OCI-LY1 (cell line): ENCODE results near the gene AKT1S1.
A peak's percentile ranks its signal among the peaks of the same experiment; 100 is the strongest.

Experiments
- H2AFZ ChIP-seq: fragments of 200-600 bp; sonication (generic), shearing (Covaris generic); 2 replicates; pipeline ENCODE4 v1.6.0; 2014; ENCODE audit warnings: antibody characterized with exemption, mild to moderate bottlenecking, low read length
- H3F3A ChIP-seq: fragments of 200-600 bp; sonication (generic), shearing (Covaris generic); 2 replicates; pipeline ENCODE4 v1.6.0; 2014; ENCODE audit warnings: mild to moderate bottlenecking, antibody characterized with exemption, low read length, moderate library complexity; ENCODE audit not compliant: insufficient read depth
- H3K27ac ChIP-seq: fragments of 200-600 bp; sonication (generic); 2 replicates; pipeline ENCODE4 v1.5.1; 2014; ENCODE audit warnings: low read length, mixed run types, mild to moderate bottlenecking, low read depth; ENCODE audit not compliant: poor library complexity, severe bottlenecking
- H3K27me3 ChIP-seq: fragments of 200-600 bp; sonication (generic); 2 replicates; pipeline ENCODE4 v1.6.0; 2014; ENCODE audit warnings: antibody characterized with exemption, mild to moderate bottlenecking, low read length, moderate library complexity; ENCODE audit not compliant: insufficient read depth
- H3K36me3 ChIP-seq: fragments of 200-600 bp; sonication (generic); 2 replicates; pipeline ENCODE4 v1.6.1; 2014; ENCODE audit warnings: mild to moderate bottlenecking, antibody characterized with exemption, low read length, moderate library complexity, mixed read lengths; ENCODE audit not compliant: insufficient read depth
- H3K4me1 ChIP-seq: fragments of 200-600 bp; sonication (generic); 2 replicates; pipeline ENCODE4 v1.5.1; 2014; ENCODE audit warnings: mild to moderate bottlenecking, low read length, moderate library complexity; ENCODE audit not compliant: insufficient read depth, severe bottlenecking
- H3K4me2 ChIP-seq: fragments of 200-600 bp; sonication (generic), shearing (Covaris generic); 2 replicates; pipeline ENCODE4 v1.6.1; 2014; ENCODE audit warnings: low read length
- H3K4me3 ChIP-seq: fragments of 200-600 bp; sonication (generic); 2 replicates; pipeline ENCODE4 v1.5.1; 2014; ENCODE audit warnings: low read length, low read depth, mild to moderate bottlenecking, mixed read lengths; ENCODE audit not compliant: poor library complexity, severe bottlenecking
- H3K79me2 ChIP-seq: fragments of 200-600 bp; shearing (Covaris generic); 2 replicates; pipeline ENCODE4 v1.6.1; 2016; ENCODE audit warnings: mixed run types, low read length, mixed read lengths; ENCODE audit not compliant: insufficient read depth
- H3K9ac ChIP-seq: fragments of 200-600 bp; sonication (generic), shearing (Covaris generic); 2 replicates; pipeline ENCODE4 v1.6.1; 2014; ENCODE audit warnings: mild to moderate bottlenecking, low read length, mixed read lengths
- H3K9me2 ChIP-seq: fragments of 200-600 bp; sonication (generic), shearing (Covaris generic); 2 replicates; pipeline ENCODE4 v1.6.1; 2014; ENCODE audit warnings: low read depth, mild to moderate bottlenecking, low read length, mixed read lengths
- H3K9me3 ChIP-seq: fragments of 200-600 bp; shearing (Covaris generic); 2 replicates; pipeline ENCODE4 v1.6.1; 2014; ENCODE audit warnings: low read length, mixed read lengths
- H4K20me1 ChIP-seq: fragments of 200-600 bp; sonication (generic), shearing (Covaris generic); 2 replicates; pipeline ENCODE4 v1.6.0; 2016; ENCODE audit warnings: mild to moderate bottlenecking, low read length; ENCODE audit not compliant: insufficient read depth
- EZH2 ChIP-seq: fragments of 200-600 bp; sonication (generic), shearing (Covaris generic); IDR thresholded peaks from 2 replicates; pipeline ENCODE4 v1.8.0; 2017; ENCODE audit warnings: borderline replicate concordance, mixed run types, mild to moderate bottlenecking, antibody characterized with exemption, low read length, moderate library complexity, mixed read lengths
- TF ChIP-seq, protein P1 (sequence below): fragments of 200-600 bp; sonication (generic), shearing (Covaris generic); IDR thresholded peaks from 2 replicates; pipeline ENCODE4 v1.5.1; 2017; ENCODE audit warnings: mild to moderate bottlenecking, antibody characterized with exemption, low read length, moderate library complexity, mixed read lengths

AKT1S1 gene

GRCh38 chr19:49912965-49913685, 36.0 kb upstream of the AKT1S1 start:
- Histone ChIP-seq H3K9me2 (no peaks in the 10 kb centered on the region), H3K9ac (no peak overlapping the region), H3K9me3 (no peaks in the 10 kb centered on the region), H3K4me1 (peaks cover 74% of the 10 kb centered on the region), H3K27me3 (no peaks in the 10 kb centered on the region), H3K27ac (peak overlapping the region; percentile 55), H3K79me2 (0 out of 2 replicates have a peak, but pooled peaks cover 2% of the 10 kb centered on the region), H3K4me3 (no peak overlapping the region), H3K36me3 (peaks cover 91% of the 10 kb centered on the region), H3F3A (no peaks in the 10 kb centered on the region), H4K20me1 (no peaks in the 10 kb centered on the region), H3K4me2 (no peak overlapping the region; the same call in 1 of the 2 replicates), H2AFZ (no peak overlapping the region)
- TF ChIP-seq, protein P1, sequence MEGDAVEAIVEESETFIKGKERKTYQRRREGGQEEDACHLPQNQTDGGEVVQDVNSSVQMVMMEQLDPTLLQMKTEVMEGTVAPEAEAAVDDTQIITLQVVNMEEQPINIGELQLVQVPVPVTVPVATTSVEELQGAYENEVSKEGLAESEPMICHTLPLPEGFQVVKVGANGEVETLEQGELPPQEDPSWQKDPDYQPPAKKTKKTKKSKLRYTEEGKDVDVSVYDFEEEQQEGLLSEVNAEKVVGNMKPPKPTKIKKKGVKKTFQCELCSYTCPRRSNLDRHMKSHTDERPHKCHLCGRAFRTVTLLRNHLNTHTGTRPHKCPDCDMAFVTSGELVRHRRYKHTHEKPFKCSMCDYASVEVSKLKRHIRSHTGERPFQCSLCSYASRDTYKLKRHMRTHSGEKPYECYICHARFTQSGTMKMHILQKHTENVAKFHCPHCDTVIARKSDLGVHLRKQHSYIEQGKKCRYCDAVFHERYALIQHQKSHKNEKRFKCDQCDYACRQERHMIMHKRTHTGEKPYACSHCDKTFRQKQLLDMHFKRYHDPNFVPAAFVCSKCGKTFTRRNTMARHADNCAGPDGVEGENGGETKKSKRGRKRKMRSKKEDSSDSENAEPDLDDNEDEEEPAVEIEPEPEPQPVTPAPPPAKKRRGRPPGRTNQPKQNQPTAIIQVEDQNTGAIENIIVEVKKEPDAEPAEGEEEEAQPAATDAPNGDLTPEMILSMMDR, result peak; percentile 77
- TF ChIP-seq EZH2, result no peak

- H3K9ac ChIP-seq, result peak overlapping the region; percentile 20; the same call in 1 of the 2 replicates
- H3K79me2 ChIP-seq, result no peaks in the 10 kb centered on the region
- H3K9me2 ChIP-seq, result no peaks in the 10 kb centered on the region
- no peaks in the 10 kb centered on the region for H3F3A ChIP-seq
- H3K4me3 ChIP-seq, result no peak overlapping the region
- no peaks in the 10 kb centered on the region for H4K20me1 ChIP-seq
- no peak overlapping the region for H2AFZ ChIP-seq
- H3K27me3 ChIP-seq, result no peaks in the 10 kb centered on the region
- H3K4me2 ChIP-seq, result peak overlapping the region; percentile 27; the same call in 1 of the 2 replicates
- no peak for TF ChIP-seq EZH2
- TF ChIP-seq, protein P1, result no peak
- H3K27ac ChIP-seq, result peak overlapping the region; percentile 95
- H3K4me1 ChIP-seq, result peaks cover 75% of the 10 kb centered on the region
- H3K36me3 ChIP-seq, result peaks cover 91% of the 10 kb centered on the region
- no peaks in the 10 kb centered on the region for H3K9me3 ChIP-seq
These were observed 34.4 kb upstream of the AKT1S1 start for GRCh38 chr19:49911381-49912145.

DNA sequence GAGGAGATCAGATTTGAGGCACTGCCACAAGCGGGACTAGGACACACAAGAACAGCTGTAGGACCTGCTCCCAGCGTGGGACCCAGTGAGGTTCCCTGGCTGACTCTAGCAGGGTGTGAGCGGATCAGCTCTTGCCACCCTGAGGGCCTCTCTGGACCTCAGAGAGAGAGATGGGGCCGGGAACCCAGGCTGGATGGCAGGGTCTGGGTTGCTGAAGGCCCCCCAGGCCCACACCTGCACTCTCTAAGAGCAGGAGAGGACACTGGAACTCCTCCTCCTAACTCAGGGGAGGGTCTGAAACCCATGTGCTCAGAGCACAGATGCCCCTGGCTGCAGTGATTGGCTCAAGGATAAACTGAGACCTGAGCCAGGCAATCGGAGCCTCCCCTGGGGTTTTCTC, 33.0 kb upstream of the AKT1S1 start:
- Histone ChIP-seq H3K9me3 (no peaks in the 10 kb centered on the region), H3F3A (no peaks in the 10 kb centered on the region), H3K9me2 (no peaks in the 10 kb centered on the region), H3K36me3 (peaks cover 89% of the 10 kb centered on the region), H3K79me2 (no peaks in the 10 kb centered on the region), H3K27ac (peak overlapping the region; percentile 95), H2AFZ (no peak overlapping the region), H3K4me1 (peaks cover 84% of the 10 kb centered on the region), H3K4me2 (peak overlapping the region; percentile 49; the same call in 1 of the 2 replicates), H4K20me1 (no peaks in the 10 kb centered on the region), H3K27me3 (no peaks in the 10 kb centered on the region), H3K9ac (peak overlapping the region; percentile 54), H3K4me3 (peak overlapping the region; percentile 30)
- no peak for TF ChIP-seq EZH2
- TF ChIP-seq, protein P1, result no peak
